Activated CD8-positive, alpha-beta memory T cell treated with anti-CD3 and anti-CD28 coated beads, Interleukin-2, amount 50 U/mL, for 1 hour (primary cell): ENCODE results near the gene CTBP1.
A peak's percentile ranks its signal among the peaks of the same experiment; 100 is the strongest.

Source experiments
- DNase-seq: peaks from one replicate; pipeline ENCODE4 v3.0.0-alpha.2; 2020; ENCODE audit errors: extremely low read depth

The CTBP1 gene

GRCh38 chr4:1249731-1250526 lies 999 bp upstream of the CTBP1 start:
- DNase-seq = no peak

GRCh38 chr4:1249148-1249730 lies 309 bp upstream of the CTBP1 start:
- DNase-seq = peak; percentile 49

- DNase-seq = no peak
These were observed 1.1 kb downstream of the CTBP1 start for GRCh38 chr4:1247864-1248244.

- no peak for DNase-seq
These were observed 1.7 kb downstream of the CTBP1 start for GRCh38 chr4:1246901-1247863.

- no peak for DNase-seq
These were observed 2.6 kb downstream of the CTBP1 start for GRCh38 chr4:1246111-1246881.

GRCh38 chr4:1245481-1246051 lies 3.4 kb downstream of the CTBP1 start:
- no peak for DNase-seq

- DNase-seq = no peak
These were observed 3.9 kb downstream of the CTBP1 start for GRCh38 chr4:1244978-1245471.

GRCh38 chr4:1244081-1244977 lies 4.6 kb downstream of the CTBP1 start:
- no peak for DNase-seq

GRCh38 chr4:1243451-1244080 lies 5.4 kb downstream of the CTBP1 start:
- no peak for DNase-seq

- no peak for DNase-seq
These were observed 6.2 kb downstream of the CTBP1 start for GRCh38 chr4:1242506-1243450.

GRCh38 chr4:1241936-1242505 lies 6.9 kb downstream of the CTBP1 start:
- no peak for DNase-seq

- no peak for DNase-seq
These were observed 7.4 kb downstream of the CTBP1 start for GRCh38 chr4:1241466-1241935.

GRCh38 chr4:1240721-1241465 lies 8.0 kb downstream of the CTBP1 start:
- no peak for DNase-seq

- DNase-seq = no peak
These were observed 9.0 kb downstream of the CTBP1 start for GRCh38 chr4:1239950-1240307.

GRCh38 chr4:1239141-1239949 lies 9.6 kb downstream of the CTBP1 start:
- no peak for DNase-seq

GRCh38 chr4:1238676-1239000 lies 10.3 kb downstream of the CTBP1 start:
- no peak for DNase-seq
